HL-60 (cell line): ENCODE results near the gene SPTBN1.

Experiments
- CTCF ChIP-seq: IDR thresholded peaks from one replicate; pipeline ENCODE4 v1.5.1; 2011; ENCODE audit warnings: low read length, control low read depth, inconsistent platforms; ENCODE audit not compliant: insufficient read depth
- GABPA ChIP-seq: IDR thresholded peaks from 2 replicates; pipeline ENCODE4 v1.6.1; 2012; ENCODE audit warnings: low read depth
- POLR2AphosphoS5 ChIP-seq: IDR thresholded peaks from 2 replicates; pipeline ENCODE4 v1.6.1; 2012; ENCODE audit warnings: low read depth
- REST ChIP-seq: IDR thresholded peaks from 2 replicates; pipeline ENCODE4 v1.6.1; 2012; ENCODE audit warnings: low read depth; ENCODE audit not compliant: insufficient replicate concordance

DNA sequence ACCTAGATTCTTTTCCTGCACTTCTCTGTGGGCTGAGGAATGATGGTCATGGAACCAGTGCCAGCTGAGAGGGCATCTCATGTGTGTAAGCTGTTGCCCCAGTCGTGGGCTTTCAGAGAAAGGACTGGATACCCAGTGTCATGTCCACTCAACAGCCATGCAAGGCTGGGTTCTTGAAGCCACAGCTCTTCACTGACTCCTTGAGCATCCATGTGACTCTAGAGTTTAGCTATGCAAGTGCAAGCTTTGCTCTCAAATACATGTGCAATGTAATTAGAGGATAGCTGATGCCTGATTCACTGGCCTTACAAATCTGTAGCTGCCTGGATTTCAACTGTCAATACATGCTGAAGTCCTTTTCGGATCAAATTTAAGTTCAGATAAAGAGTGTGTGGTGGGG lies 220.5 kb downstream of the SPTBN1 start:
- TF ChIP-seq CTCF = no peak
- no peak for TF ChIP-seq POLR2AphosphoS5
- TF ChIP-seq GABPA = no peak
- TF ChIP-seq REST = no peak
